ENCODE data around the gene RNGTT.

Gene RNGTT

GRCh38 chr6:88963139-88964090, at the start of gene RNGTT:
Gene RNGTT (minus strand): TSS chr6:88963618. CDS start chr6:88963409, 209 bp downstream.
- TF ChIP-seq CTCF (conservative IDR thresholded peaks at IDR 0.05; ENCODE audit: low read depth): no peak
- peak; percentile 97 for DNase-seq (ENCODE audit: low spot score)
- ChIA-PET POLR2A (ENCODE audit: low non-redundant PET) (no interaction called here), CTCF (interaction anchor here (0.7 kb wide), 1 partner anchor 12 kb away, joined by 3 read pairs; no protein-coding TSS in a partner anchor)
- H3K27ac ChIP-seq: peak within 1 kb of the TSS; percentile 83

GRCh38 chr6:89011436-89011835, 48.0 kb upstream of the RNGTT start:
- H3K27ac ChIP-seq: no peak overlapping the region
- ChIA-PET CTCF (interaction anchor here (0.6 kb wide), 1 partner anchor 158 kb away, joined by 8 read pairs; no protein-coding TSS in a partner anchor), POLR2A (ENCODE audit: low non-redundant PET) (no interaction called here)
- no peak for DNase-seq (ENCODE audit: low spot score)
- TF ChIP-seq CTCF (conservative IDR thresholded peaks at IDR 0.05; ENCODE audit: low read depth): no peak

- CTCF ChIA-PET: no interaction called here
- no peak for TF ChIP-seq CTCF (conservative IDR thresholded peaks at IDR 0.05; ENCODE audit: low read depth)
- H3K27ac ChIP-seq: no peak overlapping the region
- POLR2A ChIA-PET (ENCODE audit: low non-redundant PET): no interaction called here
- DNase-seq (ENCODE audit: low spot score): no peak
Measured at GRCh38 chr6:89010825-89011224, 47.4 kb upstream of the RNGTT start.

- ChIA-PET CTCF (no interaction called here), POLR2A (ENCODE audit: low non-redundant PET) (no interaction called here)
- TF ChIP-seq CTCF (conservative IDR thresholded peaks at IDR 0.05; ENCODE audit: low read depth): no peak
- H3K27ac ChIP-seq: no peak overlapping the region
- DNase-seq (ENCODE audit: low spot score): no peak
Measured at GRCh38 chr6:89009624-89010059, 46.2 kb upstream of the RNGTT start.

GRCh38 chr6:89008815-89009374, 45.5 kb upstream of the RNGTT start:
- no peak for TF ChIP-seq CTCF (conservative IDR thresholded peaks at IDR 0.05; ENCODE audit: low read depth)
- ChIA-PET CTCF (no interaction called here), POLR2A (ENCODE audit: low non-redundant PET) (no interaction called here)
- DNase-seq (ENCODE audit: low spot score): no peak
- no peak overlapping the region for H3K27ac ChIP-seq

- CTCF ChIA-PET: no interaction called here
- H3K27ac ChIP-seq: no peak overlapping the region
Measured at GRCh38 chr6:89008001-89008814, 44.8 kb upstream of the RNGTT start.

More at GRCh38 chr6:89008001-89008814, 44.8 kb upstream of the RNGTT start:
- no peak for DNase-seq (ENCODE audit: low spot score)
- no peak for TF ChIP-seq CTCF (conservative IDR thresholded peaks at IDR 0.05; ENCODE audit: low read depth)
- POLR2A ChIA-PET (ENCODE audit: low non-redundant PET): no interaction called here
